Hematopoietic multipotent progenitor cell (in vitro differentiated cells): ENCODE data around the gene CRACDL. TPM values are rescaled to one million over a fixed set of nuclear protein-coding genes. Genes with fewer than 3 reads are reported as not detected.

Experiments used
- DNase-seq, 3 donors: peaks; one replicate each; pipeline ENCODE4 v3.0.0-alpha.2; 2011 to 2015; ENCODE audit warnings: low read depth in 2 of 3, low spot score in 2 of 3
- total RNA-seq: library from RNA; depleted of rRNA; stranded (reverse); fragments of >200 nt; gene quantifications from one replicate; pipeline ENCODE4 v1.2.3, GENCODE V29; 2012

The CRACDL gene
- total RNA-seq, 1 donor = 1.6 TPM

- no peak for DNase-seq
Measured at GRCh38 chr2:98928242-98928641, 7.8 kb downstream of the CRACDL start.

- DNase-seq = no peak
Measured at GRCh38 chr2:98927027-98927426, 9.0 kb downstream of the CRACDL start.

- DNase-seq = no peak
Measured at GRCh38 chr2:98926601-98927000, 9.4 kb downstream of the CRACDL start.

DNA sequence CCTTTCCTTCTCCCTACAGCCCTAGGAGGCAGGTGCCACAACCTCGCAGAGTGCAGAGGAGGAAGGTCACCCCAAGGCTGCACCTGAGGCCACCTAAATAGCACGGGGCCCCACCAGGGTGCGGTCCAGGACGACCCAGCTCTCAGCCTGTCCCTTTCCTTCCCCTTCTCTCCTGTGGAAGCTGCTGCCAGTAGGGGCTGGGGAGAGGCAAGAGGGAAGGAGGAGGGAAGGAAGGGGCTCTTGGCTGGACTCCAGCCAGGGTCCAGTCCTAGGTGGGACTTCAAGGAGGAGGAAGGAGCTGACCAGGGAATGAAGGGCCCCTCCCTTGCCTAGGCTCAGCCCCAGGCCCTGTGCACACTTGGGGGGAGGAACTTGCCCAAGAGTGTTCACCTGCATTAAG, 11.1 kb downstream of the CRACDL start:
- DNase-seq = no peak

DNA sequence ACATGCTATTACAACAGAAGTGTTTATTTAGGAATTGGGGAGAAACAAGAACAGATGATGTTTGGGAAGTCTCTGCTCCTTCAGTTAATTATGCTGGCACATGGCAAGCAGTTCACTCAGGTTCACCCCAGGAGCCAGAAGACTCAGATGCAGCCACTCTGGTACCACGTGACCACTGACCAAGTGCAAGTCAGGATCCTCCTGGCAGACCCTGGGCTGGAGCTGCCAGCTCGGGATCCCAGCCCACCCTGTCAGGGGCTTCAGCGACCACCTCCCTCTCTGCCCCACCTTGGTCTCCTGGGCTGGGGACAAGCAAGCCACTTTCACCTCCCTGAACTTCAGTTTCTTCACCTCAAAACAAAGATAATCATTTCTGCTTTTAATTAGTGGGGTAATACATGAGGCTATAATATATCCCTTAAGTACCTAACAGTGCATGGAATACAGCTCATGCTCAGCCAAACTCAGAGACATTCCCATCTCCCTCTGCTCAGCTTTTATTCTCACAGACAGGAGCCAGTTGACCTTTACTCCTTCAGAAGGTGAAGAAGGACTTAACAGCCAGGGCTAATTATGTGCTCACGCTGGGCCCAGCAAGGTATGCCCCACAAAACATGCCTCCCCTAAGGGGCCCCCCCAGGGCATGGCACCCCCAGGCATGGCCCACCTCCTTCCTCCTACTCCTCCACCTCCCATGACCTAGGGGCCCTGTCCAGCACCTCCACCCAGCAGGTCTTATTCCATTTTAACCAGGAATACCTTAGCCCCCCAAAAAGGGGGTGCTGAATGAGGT, 11.8 kb downstream of the CRACDL start:
- DNase-seq = no peak

DNA sequence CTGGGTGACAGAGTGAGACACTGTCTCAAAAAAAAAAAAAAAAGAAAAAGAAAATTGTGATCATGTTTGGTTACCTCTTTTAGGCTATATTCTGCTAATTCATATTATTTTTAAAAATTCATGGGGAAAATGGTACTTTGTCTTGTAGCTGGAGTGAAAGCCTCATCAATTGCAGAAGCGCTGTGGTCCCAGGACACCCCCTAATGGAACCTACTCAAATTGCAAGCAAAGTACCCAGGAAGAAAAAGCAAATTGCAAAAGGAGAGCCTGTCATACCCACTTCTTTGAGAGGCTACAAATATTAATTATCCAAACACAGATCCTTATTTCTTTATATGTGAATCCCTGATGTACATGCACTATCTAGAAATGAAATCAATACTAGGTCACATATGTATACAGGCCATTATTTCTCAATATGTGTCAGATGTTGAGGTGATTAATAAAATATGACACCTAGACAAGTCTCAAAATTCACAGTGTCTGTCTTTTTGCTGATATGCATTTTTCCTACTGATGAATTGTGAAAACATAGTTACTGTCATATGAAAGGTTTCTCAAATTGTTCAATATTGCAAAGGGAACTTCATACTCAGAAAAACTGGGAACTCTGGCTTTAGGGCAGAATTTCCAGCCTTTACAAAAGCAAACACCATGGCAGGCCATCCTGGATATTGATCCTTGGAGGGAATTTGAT, 12.6 kb downstream of the CRACDL start:
- DNase-seq = no peak

DNA sequence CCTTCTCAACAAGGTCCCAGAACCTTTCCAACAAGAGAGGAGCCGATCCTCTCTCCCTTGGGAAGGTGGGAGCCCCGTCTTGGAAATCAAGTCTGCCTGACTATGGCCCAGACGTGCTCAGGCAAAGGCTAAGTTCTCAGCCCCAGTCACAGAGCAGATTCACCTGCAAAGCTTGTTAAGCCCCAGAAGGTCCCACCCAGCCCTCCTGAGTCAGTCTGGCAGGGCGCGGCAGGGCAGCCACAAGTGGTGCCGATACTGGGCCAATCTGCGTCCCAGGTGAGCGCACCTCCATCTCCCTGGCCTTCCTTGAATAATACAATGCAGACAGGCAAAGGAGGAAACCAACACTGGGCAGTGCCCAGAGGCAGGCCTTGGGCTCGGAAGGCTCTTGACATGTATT, 15.0 kb downstream of the CRACDL start:
- no peak for DNase-seq

GRCh38 chr2:98917031-98917471, 19.0 kb downstream of the CRACDL start:
- DNase-seq = no peak

DNA sequence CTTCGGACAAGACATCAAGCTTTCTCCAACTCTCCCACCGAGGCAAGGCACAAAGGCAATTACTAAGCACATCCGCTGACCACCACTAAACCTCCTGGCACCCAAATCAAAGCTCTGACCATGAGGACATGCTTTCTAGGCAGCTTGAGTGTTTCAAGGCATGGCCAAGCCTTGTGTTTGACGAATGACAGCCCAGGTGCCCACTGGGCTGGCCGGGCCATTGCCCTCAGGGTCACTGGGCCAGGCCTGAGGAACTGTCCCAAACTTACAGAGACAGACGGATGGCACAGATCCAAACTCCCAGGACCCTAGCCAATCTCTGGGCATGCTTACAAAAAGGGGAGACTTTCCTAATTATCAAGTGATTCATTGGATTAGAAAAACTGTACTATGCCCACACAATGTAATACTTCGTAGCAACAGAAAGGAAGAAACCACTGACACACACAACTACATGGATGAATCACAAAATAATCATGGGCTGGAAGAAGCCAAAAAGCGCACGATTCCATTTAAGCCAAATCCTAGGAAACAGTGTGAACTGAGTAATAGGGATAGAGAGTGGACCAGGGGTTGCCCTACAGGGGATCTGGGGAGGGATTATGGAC, 20.2 kb downstream of the CRACDL start:
- no peak for DNase-seq

GRCh38 chr2:98914713-98915580, 21.1 kb downstream of the CRACDL start:
- DNase-seq = no peak

- DNase-seq = no peak
Measured at GRCh38 chr2:98913916-98914712, 21.9 kb downstream of the CRACDL start.

DNA sequence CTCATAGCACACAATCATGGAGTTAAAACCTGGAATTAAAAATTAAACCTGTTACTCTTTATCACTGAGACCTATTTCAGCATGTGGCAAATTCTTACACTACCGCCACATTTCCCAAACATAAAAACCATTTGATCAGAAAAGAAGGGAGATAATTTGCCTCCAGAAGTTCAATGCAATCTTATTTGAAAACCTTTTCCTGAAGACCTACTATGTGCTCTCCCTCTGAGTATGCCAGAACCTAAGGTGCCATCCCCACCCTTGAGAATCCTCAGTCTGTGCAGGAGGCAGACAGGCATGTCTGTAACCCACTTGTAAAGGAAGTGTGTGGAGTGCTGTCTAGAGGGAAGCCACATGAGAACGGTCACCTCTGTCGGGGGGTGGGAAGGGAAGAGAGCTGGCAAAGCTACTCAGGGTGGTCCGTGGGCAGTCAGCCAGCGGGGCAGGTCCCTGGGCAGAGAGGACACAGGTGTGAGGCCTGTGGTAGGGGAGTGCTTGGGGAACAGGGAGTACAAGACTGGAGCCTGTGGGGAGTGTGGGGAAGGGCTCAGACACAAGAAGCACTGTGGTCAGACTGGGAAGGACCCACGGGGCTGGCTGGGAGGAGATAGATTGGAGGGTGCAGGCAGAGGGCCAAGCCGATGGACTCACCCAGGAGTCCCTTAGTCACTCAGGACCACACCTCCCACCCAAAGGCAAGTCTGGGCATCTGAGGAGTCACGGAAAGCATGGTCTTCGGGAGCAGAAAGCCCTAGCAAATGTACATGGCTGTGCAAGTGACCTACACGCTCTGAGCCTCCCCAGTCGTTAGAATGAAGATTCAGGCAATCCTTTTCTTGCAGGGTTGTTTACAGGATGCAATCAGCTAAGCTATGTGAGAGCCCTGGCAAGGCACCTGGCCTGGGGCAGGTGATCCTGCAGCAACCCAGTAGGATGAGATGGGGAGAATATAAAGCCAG, 22.8 kb downstream of the CRACDL start:
- no peak for DNase-seq

GRCh38 chr2:98912221-98912851, 23.7 kb downstream of the CRACDL start:
- no peak for DNase-seq

DNA sequence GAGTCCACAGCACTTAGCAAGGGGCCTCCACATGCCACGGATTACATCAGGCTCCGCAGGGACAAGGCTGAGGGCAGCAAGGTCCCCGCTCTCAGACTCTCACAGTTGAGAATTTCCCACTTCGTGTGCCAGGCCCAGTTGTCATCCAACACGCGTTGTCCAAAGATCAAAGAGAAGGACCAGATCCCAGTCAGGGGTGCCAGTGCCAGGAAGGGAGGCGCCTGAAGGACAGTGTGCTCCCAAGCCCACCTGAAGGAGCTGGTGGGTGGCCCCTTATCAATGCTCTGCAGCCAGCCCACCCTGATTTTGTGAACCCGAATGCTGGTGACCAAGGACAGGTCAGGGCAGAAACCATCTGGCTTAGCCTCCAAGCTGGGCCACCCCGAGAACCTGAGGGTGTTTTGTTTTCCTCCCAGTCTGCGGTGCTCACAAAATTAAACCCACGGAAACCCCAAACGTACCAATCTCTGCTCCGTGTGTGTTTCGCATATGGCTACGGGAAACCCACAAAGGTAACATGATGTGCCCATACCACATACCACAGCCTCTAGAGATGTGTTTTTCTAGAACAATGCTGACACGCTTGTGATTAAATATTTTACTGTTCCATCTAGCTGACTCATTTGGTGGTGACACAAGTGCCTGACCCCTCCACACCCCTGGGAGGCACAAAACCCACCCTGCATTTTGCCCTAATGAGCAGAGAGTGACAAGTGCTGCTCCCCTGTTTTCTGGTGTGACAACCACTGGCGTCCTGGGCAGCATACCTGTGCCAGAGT, 24.5 kb downstream of the CRACDL start:
- no peak for DNase-seq

GRCh38 chr2:98911126-98911375, 25.0 kb downstream of the CRACDL start:
- DNase-seq = no peak

DNA sequence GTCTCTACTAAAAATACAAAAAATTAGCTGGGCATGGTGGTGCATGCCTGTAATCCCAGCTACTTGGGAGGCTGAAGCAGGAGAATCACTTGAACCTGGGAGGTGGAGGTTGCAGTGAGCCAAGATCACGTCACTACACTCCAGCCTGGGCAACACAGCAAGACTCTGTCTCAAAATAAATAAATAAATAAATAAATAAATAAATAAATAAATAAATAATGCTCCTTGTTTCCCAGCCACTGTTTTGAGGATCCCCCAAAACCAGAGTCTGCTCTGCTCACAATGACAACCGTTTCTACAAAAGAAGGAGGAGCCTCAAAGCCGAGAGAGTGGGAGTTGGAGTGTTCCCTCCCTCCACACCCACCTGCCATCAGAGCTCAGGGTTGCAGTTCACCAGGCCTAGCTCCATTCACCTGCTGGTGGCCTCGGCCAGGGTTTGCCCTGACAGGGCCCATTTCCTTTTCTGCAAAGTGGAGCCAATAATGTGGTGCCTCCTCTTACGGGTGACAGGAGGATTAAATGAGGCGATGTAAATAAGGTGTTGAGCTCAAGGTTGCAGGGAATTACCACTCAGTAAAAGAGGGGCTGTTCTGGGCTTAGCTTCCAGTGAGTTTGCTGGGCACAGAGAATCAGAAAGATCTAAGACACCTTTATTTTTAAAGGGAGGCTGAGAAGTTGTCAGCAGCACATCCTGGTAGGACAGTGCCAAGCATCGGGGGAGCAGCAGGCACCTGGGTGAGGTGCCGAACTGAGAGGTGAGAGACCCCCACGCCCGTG, 25.5 kb downstream of the CRACDL start:
- no peak for DNase-seq
